KMS-11 (cell line): Measurements from ENCODE around the gene TRIM62.

ENCODE experiments used
- H2AFZ ChIP-seq: fragments of 200-600 bp; sonication (generic); 2 replicates; pipeline ENCODE4 v1.6.1; 2016; ENCODE audit warnings: antibody characterized with exemption, mixed run types, low read depth
- H3K27ac ChIP-seq: fragments of 200-600 bp; sonication (generic); 2 replicates; pipeline ENCODE4 v1.6.1; 2016; ENCODE audit warnings: mild to moderate bottlenecking, mixed run types
- H3K27me3 ChIP-seq: fragments of 200-600 bp; sonication (generic); 2 replicates; pipeline ENCODE4 v1.6.1; 2017; ENCODE audit warnings: mild to moderate bottlenecking, low read depth, mixed run types, moderate library complexity; ENCODE audit not compliant: insufficient read depth
- H3K36me3 ChIP-seq: fragments of 200-600 bp; sonication (generic); 2 replicates; pipeline ENCODE4 v1.6.1; 2017; ENCODE audit warnings: mild to moderate bottlenecking, mixed run types; ENCODE audit not compliant: insufficient read depth
- H3K4me1 ChIP-seq: fragments of 200-600 bp; sonication (generic); 2 replicates; pipeline ENCODE4 v1.6.1; 2016; ENCODE audit warnings: mild to moderate bottlenecking, low read depth, mixed run types; ENCODE audit not compliant: poor library complexity, severe bottlenecking
- H3K4me2 ChIP-seq: fragments of 200-600 bp; sonication (generic); 2 replicates; pipeline ENCODE4 v1.7.0; 2016; ENCODE audit warnings: mild to moderate bottlenecking, mixed run types
- H3K4me3 ChIP-seq: fragments of 200-600 bp; sonication (generic); IDR thresholded peaks from 2 replicates; pipeline ENCODE4 v1.6.1; 2017; ENCODE audit warnings: low read depth, low read length, mixed read lengths; ENCODE audit not compliant: insufficient read depth
- H3K79me2 ChIP-seq: fragments of 200-600 bp; sonication (generic); 2 replicates; pipeline ENCODE4 v1.6.1; 2016; ENCODE audit warnings: low read depth, mixed run types; ENCODE audit not compliant: insufficient read depth
- H3K9ac ChIP-seq: fragments of 200-600 bp; sonication (generic); 2 replicates; pipeline ENCODE4 v1.6.1; 2016; ENCODE audit warnings: mild to moderate bottlenecking, mixed run types
- H4K20me1 ChIP-seq: fragments of 200-600 bp; sonication (generic); 2 replicates; pipeline ENCODE4 v1.6.1; 2016; ENCODE audit warnings: mild to moderate bottlenecking, mixed run types; ENCODE audit not compliant: insufficient read depth
- TF ChIP-seq, protein P1 (sequence below): fragments of 200-600 bp; sonication (generic); conservative IDR thresholded peaks from 2 replicates; pipeline ENCODE4 v1.6.1; 2017; ENCODE audit warnings: low read depth, mild to moderate bottlenecking, antibody characterized with exemption, low read length, moderate library complexity, mixed read lengths

TRIM62 gene

DNA sequence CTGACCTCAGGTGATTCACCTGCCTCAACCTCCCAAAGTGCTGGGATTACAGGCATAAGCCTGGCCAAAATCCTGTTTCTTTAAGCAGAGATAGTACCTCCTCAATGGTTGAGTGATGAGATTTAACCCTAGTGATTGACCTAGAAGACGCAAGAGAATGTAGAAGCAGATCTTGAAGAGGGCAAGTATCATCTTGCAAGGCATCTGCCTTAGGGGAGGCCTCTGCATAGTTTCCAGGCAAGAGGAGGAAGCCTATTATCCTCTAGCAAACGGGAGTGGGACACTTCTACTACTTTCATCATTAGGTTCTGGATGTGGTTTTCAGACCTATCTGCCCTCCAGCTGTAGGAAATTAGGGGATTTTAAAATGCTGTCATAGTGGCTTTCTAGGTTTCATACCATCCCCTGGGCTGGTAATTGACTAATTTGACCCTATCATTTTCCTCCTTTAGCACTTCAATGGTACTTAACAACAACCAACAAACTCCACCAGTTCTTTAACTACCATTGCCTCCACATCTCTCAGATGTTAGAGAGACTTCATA, 10.0 kb upstream of the TRIM62 start:
- Histone ChIP-seq H3K79me2 (no peaks in the 10 kb centered on the region), H3K36me3 (no peaks in the 10 kb centered on the region), H3K4me1 (no peaks in the 10 kb centered on the region), H3K27me3 (no peaks in the 10 kb centered on the region), H4K20me1 (no peaks in the 10 kb centered on the region), H3K4me3 (no peak overlapping the region), H3K9ac (no peak overlapping the region), H2AFZ (no peak overlapping the region), H3K4me2 (no peak overlapping the region), H3K27ac (no peak overlapping the region)
- TF ChIP-seq, protein P1, sequence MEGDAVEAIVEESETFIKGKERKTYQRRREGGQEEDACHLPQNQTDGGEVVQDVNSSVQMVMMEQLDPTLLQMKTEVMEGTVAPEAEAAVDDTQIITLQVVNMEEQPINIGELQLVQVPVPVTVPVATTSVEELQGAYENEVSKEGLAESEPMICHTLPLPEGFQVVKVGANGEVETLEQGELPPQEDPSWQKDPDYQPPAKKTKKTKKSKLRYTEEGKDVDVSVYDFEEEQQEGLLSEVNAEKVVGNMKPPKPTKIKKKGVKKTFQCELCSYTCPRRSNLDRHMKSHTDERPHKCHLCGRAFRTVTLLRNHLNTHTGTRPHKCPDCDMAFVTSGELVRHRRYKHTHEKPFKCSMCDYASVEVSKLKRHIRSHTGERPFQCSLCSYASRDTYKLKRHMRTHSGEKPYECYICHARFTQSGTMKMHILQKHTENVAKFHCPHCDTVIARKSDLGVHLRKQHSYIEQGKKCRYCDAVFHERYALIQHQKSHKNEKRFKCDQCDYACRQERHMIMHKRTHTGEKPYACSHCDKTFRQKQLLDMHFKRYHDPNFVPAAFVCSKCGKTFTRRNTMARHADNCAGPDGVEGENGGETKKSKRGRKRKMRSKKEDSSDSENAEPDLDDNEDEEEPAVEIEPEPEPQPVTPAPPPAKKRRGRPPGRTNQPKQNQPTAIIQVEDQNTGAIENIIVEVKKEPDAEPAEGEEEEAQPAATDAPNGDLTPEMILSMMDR, result no peak

DNA sequence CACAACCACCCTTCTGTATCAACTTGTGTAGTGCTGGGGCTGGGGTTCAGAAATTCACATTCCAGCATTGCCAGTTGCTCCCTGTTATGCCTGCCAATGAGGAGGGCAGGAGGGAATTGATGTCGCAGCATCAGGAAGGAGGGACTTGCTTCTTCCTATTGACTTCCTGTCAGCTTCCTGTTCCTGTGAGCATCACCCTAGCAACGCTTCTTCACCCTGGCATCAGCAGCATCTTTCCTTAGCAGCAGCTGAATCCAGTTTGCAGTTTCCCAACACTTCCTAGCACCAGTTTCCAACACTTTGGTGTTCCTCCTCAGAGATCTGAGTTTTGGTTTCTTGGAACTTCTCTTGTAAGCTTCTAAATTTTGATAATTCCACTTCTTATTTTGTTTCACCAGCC, 8.9 kb upstream of the TRIM62 start:
- Histone ChIP-seq H2AFZ (no peak overlapping the region), H3K9ac (no peak overlapping the region), H3K79me2 (no peaks in the 10 kb centered on the region), H3K27ac (no peak overlapping the region), H4K20me1 (no peaks in the 10 kb centered on the region), H3K4me1 (no peaks in the 10 kb centered on the region), H3K4me2 (no peak overlapping the region), H3K27me3 (no peaks in the 10 kb centered on the region), H3K36me3 (no peaks in the 10 kb centered on the region), H3K4me3 (no peak overlapping the region)
- TF ChIP-seq, protein P1, result no peak

DNA sequence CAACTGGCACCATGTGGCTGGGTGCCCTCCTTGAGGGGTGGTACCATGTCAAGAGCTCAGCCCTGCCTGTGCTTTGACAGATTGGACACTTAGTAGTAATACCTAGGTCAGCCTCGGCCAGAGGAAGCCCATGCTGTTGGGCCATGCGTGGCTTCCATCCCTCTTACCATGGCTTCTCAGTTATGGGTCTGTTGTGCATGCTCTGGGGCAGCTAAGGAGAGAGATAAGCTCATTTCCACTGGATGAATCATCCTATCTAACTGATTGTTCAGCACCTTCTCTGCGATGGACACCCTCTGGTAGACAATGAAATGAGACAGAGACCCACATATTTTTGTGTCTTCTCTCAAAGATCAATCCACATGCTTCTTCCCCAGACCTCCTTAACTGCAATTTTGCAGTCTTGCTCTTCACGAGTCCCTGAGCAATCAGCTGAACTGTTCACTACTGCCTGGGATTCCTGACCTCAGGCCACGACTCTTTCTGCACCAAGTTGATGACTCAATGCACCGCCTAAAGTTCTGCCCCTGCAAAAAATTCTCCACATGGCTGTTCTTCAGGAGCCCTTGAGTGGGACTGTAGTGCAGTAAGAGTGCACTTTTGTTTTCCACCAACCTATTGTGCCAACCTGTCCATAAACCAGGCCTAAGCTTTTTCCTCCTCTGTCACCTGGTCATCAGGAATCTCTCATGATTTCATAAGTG, 6.9 kb upstream of the TRIM62 start:
- Histone ChIP-seq H3K9ac (no peak overlapping the region), H4K20me1 (no peaks in the 10 kb centered on the region), H2AFZ (no peak overlapping the region), H3K79me2 (no peaks in the 10 kb centered on the region), H3K27ac (no peak overlapping the region), H3K4me3 (no peak overlapping the region), H3K36me3 (no peaks in the 10 kb centered on the region), H3K4me2 (no peak overlapping the region), H3K27me3 (no peaks in the 10 kb centered on the region), H3K4me1 (no peaks in the 10 kb centered on the region)
- TF ChIP-seq, protein P1, result no peak

DNA sequence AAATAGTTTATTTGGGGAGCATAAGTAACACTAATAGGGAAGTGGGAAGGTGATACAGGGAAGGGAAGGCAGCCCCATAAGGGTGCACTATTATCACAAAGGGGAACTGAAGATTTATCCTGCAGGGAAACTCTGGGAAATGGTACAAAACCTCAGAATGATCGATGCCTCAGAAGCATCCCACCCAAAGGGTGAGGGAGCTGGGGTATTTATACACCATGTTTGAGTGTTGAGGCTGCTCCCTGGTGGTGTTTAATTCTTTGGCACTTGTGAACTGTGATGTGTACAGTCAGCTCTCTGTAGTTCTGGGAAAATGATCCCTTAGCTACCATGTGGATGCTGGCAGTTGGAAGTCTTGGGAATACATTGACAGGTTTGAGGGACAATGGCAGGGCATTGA, 5.1 kb upstream of the TRIM62 start:
- Histone ChIP-seq H3K36me3 (no peaks in the 10 kb centered on the region), H4K20me1 (no peaks in the 10 kb centered on the region), H3K27me3 (no peaks in the 10 kb centered on the region), H3K79me2 (no peaks in the 10 kb centered on the region), H3K9ac (no peak overlapping the region), H3K4me2 (no peak overlapping the region), H3K4me3 (no peak overlapping the region), H2AFZ (no peak overlapping the region), H3K4me1 (peaks cover 4% of the 10 kb centered on the region), H3K27ac (no peak overlapping the region)
- TF ChIP-seq, protein P1, result no peak
